ENCODE results near the gene JAZF1. TPM values are rescaled to one million over a fixed set of nuclear protein-coding genes. Genes with fewer than 3 reads are reported as not detected.

JAZF1 gene
- total RNA-seq, 1 experiment from 2014 or later = 3.4 TPM

- no peak for ATAC-seq
- POLR2A ChIA-PET = no interaction called here
- DNase-seq (ENCODE audit: low read depth, low spot score) = no peak
- Histone ChIP-seq H4K20me1 (ENCODE audit: insufficient read depth) (no peaks in the 10 kb centered on the region), H3K9ac (ENCODE audit: low read length) (no peak overlapping the region), H3K9me3 (ENCODE audit: control insufficient read depth in 1 of 2, insufficient read depth in 1 of 2, low read depth in 1 of 2, low read length in 2 of 2) (no peaks in the 10 kb centered on the region), H3K79me2 (ENCODE audit: insufficient read depth, low read length) (no peaks in the 10 kb centered on the region), H2AFZ (ENCODE audit: low read depth, low read length, poor library complexity, severe bottlenecking) (no peak overlapping the region), H3K27ac (ENCODE audit: low read depth, low read length) (no peak overlapping the region), H3K4me3 (replicated peaks in 1 of 2; ENCODE audit: low read depth in 1 of 2, low read length in 2 of 2) (no peak overlapping the region), H3K9me2 (ENCODE audit: insufficient read depth) (no peaks in the 10 kb centered on the region), H3K4me1 (ENCODE audit: control insufficient read depth in 1 of 2, insufficient read depth in 2 of 2, low read length in 2 of 2) (no peaks in the 10 kb centered on the region), H3K27me3 (ENCODE audit: insufficient read depth, low read length) (no peaks in the 10 kb centered on the region), H3K4me2 (ENCODE audit: low read length) (no peak overlapping the region), H3K36me3 (ENCODE audit: control insufficient read depth in 1 of 2, insufficient read depth in 2 of 2, low read length in 2 of 2) (no peaks in the 10 kb centered on the region)
- intact Hi-C loops (cut with micrococcal nuclease) = no loop called here
- RAD21 ChIA-PET (ENCODE audit: low non-redundant PET in 1 of 2, low total read pairs in 2 of 2, uncharacterized antibody in 2 of 2, unreplicated experiment in 2 of 2) = no interaction called here
- CTCF ChIA-PET = no interaction called here
- TF ChIP-seq ZBTB33 (IDR thresholded peaks at IDR 0.05; ENCODE audit: extremely low read depth, insufficient replicate concordance, low read length) = no peak
- TF ChIP-seq CEBPB (IDR thresholded peaks at IDR 0.05; ENCODE audit: low read depth) = no peak
- no peak for TF ChIP-seq REST (IDR thresholded peaks at IDR 0.05; ENCODE audit: low read depth)
- TF ChIP-seq YY1 (IDR thresholded peaks at IDR 0.05; ENCODE audit: extremely low read depth, insufficient replicate concordance, low read depth, low read length) = no peak
- no peak for TF ChIP-seq ZFX (IDR thresholded peaks at IDR 0.05)
- no peak for TF ChIP-seq JUND (IDR thresholded peaks at IDR 0.05)
- TF ChIP-seq ELF1 (IDR thresholded peaks at IDR 0.05; ENCODE audit: borderline replicate concordance, low read depth) = no peak
- TF ChIP-seq RAD21 (IDR thresholded peaks at IDR 0.05; ENCODE audit: low read depth) = no peak
- no peak for TF ChIP-seq POLR2A (IDR thresholded peaks at IDR 0.05; ENCODE audit: borderline replicate concordance, extremely low read depth, insufficient read depth, insufficient read length)
- BruUV-seq (replicated peaks) = no TSS peak
These were observed 47.4 kb downstream of the JAZF1 start for GRCh38 chr7:28132959-28133870.
